GM23248 (cell line): Measurements from ENCODE around the gene MILR1. TPM values are rescaled to one million over a fixed set of nuclear protein-coding genes. Genes with fewer than 3 reads are reported as not detected.
A peak's percentile ranks its signal among the peaks of the same experiment; 100 is the strongest.

Experiments used
- DNase-seq: peaks from one replicate; pipeline ENCODE4 v3.0.0-alpha.2; 2015
- H2AFZ ChIP-seq: fragments of 200-600 bp; sonication (generic); 2 replicates; pipeline ENCODE4 v1.6.1; 2016; ENCODE audit warnings: antibody characterized with exemption
- H3F3A ChIP-seq: fragments of 200-600 bp; sonication (generic); 2 replicates; pipeline ENCODE4 v1.6.1; 2016; ENCODE audit warnings: mild to moderate bottlenecking, antibody characterized with exemption, mixed run types; ENCODE audit not compliant: insufficient read depth
- H3K27ac ChIP-seq: fragments of 200-600 bp; sonication (generic); 2 replicates; pipeline ENCODE4 v1.5.1; 2016; ENCODE audit warnings: mild to moderate bottlenecking
- H3K27me3 ChIP-seq: fragments of 200-600 bp; sonication (generic); replicated peaks from 2 replicates; pipeline ENCODE4 v1.6.1; 2016; ENCODE audit warnings: mild to moderate bottlenecking; ENCODE audit not compliant: insufficient read depth
- H3K36me3 ChIP-seq: fragments of 200-600 bp; sonication (generic); 2 replicates; pipeline ENCODE4 v1.6.1; 2016; ENCODE audit warnings: low read depth, mild to moderate bottlenecking
- H3K4me1 ChIP-seq: fragments of 200-600 bp; sonication (generic); 2 replicates; pipeline ENCODE4 v1.6.1; 2016; ENCODE audit warnings: mild to moderate bottlenecking; ENCODE audit not compliant: insufficient read depth
- H3K4me2 ChIP-seq: fragments of 200-600 bp; sonication (generic); one replicate; pipeline ENCODE4 v1.6.1; 2016; ENCODE audit warnings: mild to moderate bottlenecking; ENCODE audit not compliant: unreplicated experiment
- H3K4me3 ChIP-seq: fragments of 200-600 bp; sonication (generic); 2 replicates; pipeline ENCODE4 v1.5.1; 2016; ENCODE audit warnings: mild to moderate bottlenecking
- H3K79me2 ChIP-seq: fragments of 200-600 bp; sonication (generic); 2 replicates; pipeline ENCODE4 v1.6.1; 2016; ENCODE audit warnings: mild to moderate bottlenecking; ENCODE audit not compliant: insufficient read depth
- H3K9ac ChIP-seq: fragments of 200-600 bp; sonication (generic); 2 replicates; pipeline ENCODE4 v1.6.1; 2016; ENCODE audit warnings: mild to moderate bottlenecking
- H3K9me2 ChIP-seq: fragments of 200-600 bp; sonication (generic); 2 replicates; pipeline ENCODE4 v1.6.1; 2016; ENCODE audit warnings: mixed run types, mild to moderate bottlenecking, moderate library complexity; ENCODE audit not compliant: insufficient read depth
- H3K9me3 ChIP-seq: fragments of 200-600 bp; sonication (generic); one replicate; pipeline ENCODE4 v1.6.1; 2017; ENCODE audit warnings: low read depth
- H4K20me1 ChIP-seq: fragments of 200-600 bp; sonication (generic); 2 replicates; pipeline ENCODE4 v1.6.0; 2016; ENCODE audit not compliant: insufficient read depth
- EZH2 ChIP-seq: fragments of 200-600 bp; sonication (generic); IDR thresholded peaks from 2 replicates; pipeline ENCODE4 v1.6.1; 2018; ENCODE audit warnings: antibody characterized with exemption, mild to moderate bottlenecking; ENCODE audit not compliant: insufficient read depth, poor library complexity, severe bottlenecking
- EZH2phosphoT487 ChIP-seq: fragments of 200-600 bp; sonication (generic); IDR thresholded peaks from 2 replicates; pipeline ENCODE4 v1.6.1; 2018; ENCODE audit warnings: antibody characterized with exemption, moderate library complexity, mild to moderate bottlenecking, low read depth; ENCODE audit not compliant: insufficient read depth
- WGBS, 2 experiments: methylation state at CpG; one replicate each; pipeline ENCODE4 v1.1.6; 2015 to 2017; ENCODE audit warnings: low lambda C conversion rate in 2 of 2, low coverage in 1 of 2; ENCODE audit errors: missing lambda C conversion rate in 2 of 2; 5-methylcytosine and 5-hydroxymethylcytosine counted together
- in situ Hi-C: fragments of 300-500 bp; cut with MboI; formaldehyde crosslinking; loops from 2 replicates; pipeline ENCODE4 v1.15.0; 2020
- polyA plus RNA-seq: library from polyadenylated mRNA; unstranded; fragments of >200 nt; fragmentation: Nextera tagmentation; extraction: Ambion mirVana; gene quantifications from 2 replicates; pipeline ENCODE4 v1.2.1, GENCODE V29; 2016
- total RNA-seq: library from RNA; depleted of rRNA; stranded (reverse); fragments of >200 nt; shearing (Covaris generic); gene quantifications from 2 replicates; pipeline ENCODE4 v1.2.3, GENCODE V29; 2014

Gene MILR1
- total and polyA plus RNA-seq, 2 experiments from 2014 or later: 6.3 to 11.7 TPM

DNA sequence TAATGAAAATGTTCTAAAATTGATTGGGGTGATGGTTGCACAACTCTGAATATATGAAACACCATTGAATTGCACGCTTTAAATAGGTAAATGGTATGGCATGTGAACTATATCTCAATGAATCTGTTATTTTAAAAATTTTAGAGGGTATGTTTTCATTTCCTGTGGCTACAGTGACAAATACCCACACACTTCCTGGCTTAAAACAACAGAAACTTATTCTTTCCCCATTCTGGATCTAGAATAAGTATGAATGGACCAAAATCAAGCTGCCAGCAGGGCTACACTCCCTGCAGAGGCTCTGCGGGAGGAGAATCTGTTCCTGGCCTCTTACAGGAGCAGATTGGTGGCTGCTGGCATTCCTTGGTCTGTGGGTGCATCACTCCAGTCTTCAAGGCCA lies 47.0 kb upstream of the MILR1 start:
- in situ Hi-C loops: no loop called here
- H3K36me3 ChIP-seq: no peaks in the 10 kb centered on the region
- 88 to 92% methylated on average over 2 of the region's 2 CpGs for WGBS, 2 experiments

DNA sequence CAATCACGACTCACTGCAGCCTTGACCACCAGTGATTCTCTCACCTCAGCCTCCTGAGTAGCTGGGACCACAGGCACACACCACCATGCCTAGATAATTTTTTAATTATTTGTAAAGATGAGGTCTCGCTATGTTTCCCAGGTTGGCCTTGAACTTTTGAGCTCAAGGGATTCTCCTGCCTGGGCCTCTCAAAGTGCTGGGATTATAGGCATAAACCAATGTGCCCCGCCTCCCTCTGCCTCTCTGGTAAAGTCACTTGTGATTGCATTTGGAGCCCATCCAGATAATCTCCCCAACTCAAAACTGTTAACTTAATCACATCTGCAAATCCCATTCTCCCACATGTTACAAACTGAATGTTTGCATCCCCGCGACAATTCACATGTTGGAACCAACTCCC lies 46.4 kb upstream of the MILR1 start:
- Histone ChIP-seq H3K79me2 (no peaks in the 10 kb centered on the region), H3K36me3 (no peaks in the 10 kb centered on the region), H3K27me3 (no peaks in the 10 kb centered on the region), H3K4me2 (no peak overlapping the region), H3K9me2 (no peaks in the 10 kb centered on the region), H3K27ac (no peak overlapping the region), H3K9ac (no peak overlapping the region), H3K9me3 (no peaks in the 10 kb centered on the region), H2AFZ (no peak overlapping the region), H3F3A (peaks cover 7% of the 10 kb centered on the region; the same call in 1 of the 2 replicates), H4K20me1 (no peaks in the 10 kb centered on the region), H3K4me1 (no peaks in the 10 kb centered on the region), H3K4me3 (no peak overlapping the region)
- no peak for DNase-seq
- WGBS, 2 experiments: 94 to 95% methylated on average over 5 of the region's 5 CpGs
- no peak for TF ChIP-seq EZH2phosphoT487
- no peak for TF ChIP-seq EZH2
- in situ Hi-C loops: no loop called here

More for the DNA sequence above, 47.0 kb upstream of the MILR1 start:
- Histone ChIP-seq H3K9ac (no peak overlapping the region), H3K9me2 (no peaks in the 10 kb centered on the region), H3K27ac (no peak overlapping the region), H2AFZ (no peak overlapping the region), H3K4me1 (no peaks in the 10 kb centered on the region), H3K79me2 (no peaks in the 10 kb centered on the region), H3K4me2 (no peak overlapping the region), H3K4me3 (no peak overlapping the region), H3F3A (peaks cover 7% of the 10 kb centered on the region; the same call in 1 of the 2 replicates), H3K9me3 (no peaks in the 10 kb centered on the region), H3K27me3 (no peaks in the 10 kb centered on the region), H4K20me1 (no peaks in the 10 kb centered on the region)
- DNase-seq: no peak
- TF ChIP-seq EZH2phosphoT487 (no peak), EZH2 (no peak)

DNA sequence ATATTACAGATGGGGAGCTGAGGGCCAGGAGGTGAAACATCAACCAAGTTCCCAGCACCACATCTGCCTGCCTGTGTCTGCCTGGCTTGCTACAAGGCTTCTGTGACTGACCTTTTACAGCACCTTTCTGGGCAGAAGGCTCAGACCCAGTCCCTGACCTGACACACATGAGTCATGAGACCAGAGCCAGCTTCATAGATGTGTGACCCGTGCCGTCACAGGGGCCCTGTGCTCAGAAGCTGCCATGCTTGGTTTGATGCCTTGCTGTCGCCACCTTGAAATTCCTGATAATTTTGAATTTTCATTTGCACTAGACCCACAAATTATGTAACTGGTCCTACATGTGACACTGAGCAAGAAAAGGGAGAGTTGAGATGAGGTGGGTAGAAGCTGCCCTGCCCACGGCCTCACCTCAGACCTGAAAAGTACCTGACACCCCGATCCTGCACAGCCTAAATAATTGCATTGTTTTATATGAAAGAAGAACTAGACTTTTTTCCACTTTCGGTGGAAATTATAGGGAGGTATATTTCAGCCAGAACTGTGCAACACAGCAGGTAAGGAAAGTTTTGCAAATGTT lies 44.9 kb upstream of the MILR1 start:
- no peak overlapping the region for H3K4me3 ChIP-seq
- no peak overlapping the region for H2AFZ ChIP-seq
- no peaks in the 10 kb centered on the region for H4K20me1 ChIP-seq
- no peaks in the 10 kb centered on the region for H3K9me3 ChIP-seq
- WGBS, 2 experiments: 89 to 93% methylated on average over 6 of the region's 6 CpGs
- in situ Hi-C loops: no loop called here
- H3K79me2 ChIP-seq: no peaks in the 10 kb centered on the region
- no peaks in the 10 kb centered on the region for H3K27me3 ChIP-seq
- H3K9ac ChIP-seq: no peak overlapping the region
- TF ChIP-seq EZH2 (no peak), EZH2phosphoT487 (no peak)
- H3K27ac ChIP-seq: no peak overlapping the region
- no peaks in the 10 kb centered on the region for H3K9me2 ChIP-seq
- no peaks in the 10 kb centered on the region for H3K36me3 ChIP-seq
- no peaks in the 10 kb centered on the region for H3K4me1 ChIP-seq
- H3F3A ChIP-seq: peaks cover 7% of the 10 kb centered on the region; the same call in 1 of the 2 replicates
- H3K4me2 ChIP-seq: no peak overlapping the region
- no peak for DNase-seq

DNA sequence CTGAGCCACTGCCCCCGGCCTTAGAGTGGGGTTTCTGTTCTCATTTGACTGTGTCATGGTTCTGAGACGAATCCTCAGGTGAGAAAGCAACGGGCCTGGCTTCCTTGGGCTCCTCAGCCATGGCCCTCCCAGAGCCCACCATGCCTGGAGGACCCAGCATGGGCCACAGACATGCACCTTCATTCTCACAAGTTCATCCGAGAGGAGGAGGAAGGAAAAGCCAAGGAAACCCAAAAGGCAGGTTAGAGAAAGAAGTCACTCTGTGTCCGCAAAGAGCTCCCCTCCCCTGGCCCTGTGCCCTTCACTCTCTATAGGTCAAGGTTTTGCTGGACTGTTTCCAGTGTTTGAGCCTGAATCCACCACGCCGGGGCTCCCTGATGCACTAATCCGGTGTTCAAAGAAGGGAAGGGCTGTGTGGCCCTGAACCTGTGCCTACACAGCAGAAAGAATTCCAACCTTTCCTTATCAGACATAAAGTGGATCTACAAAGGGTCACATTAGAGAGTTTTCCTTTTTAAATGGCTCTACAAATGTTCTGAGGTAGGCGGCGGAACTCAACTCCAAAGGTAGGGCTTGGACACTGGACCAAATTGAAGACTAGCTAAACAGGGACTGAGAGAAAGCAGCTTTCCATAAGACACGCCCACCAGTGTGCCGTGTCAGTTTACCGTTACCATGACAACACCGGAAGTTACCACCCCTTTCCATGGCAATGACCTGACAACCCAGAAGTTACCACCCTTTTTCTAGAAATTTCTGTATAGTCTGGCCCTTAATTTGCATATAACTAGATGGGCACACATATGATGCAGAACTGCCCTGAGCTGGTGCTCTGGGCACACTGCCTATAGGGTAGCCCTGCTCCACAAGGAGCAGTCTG lies 42.4 kb upstream of the MILR1 start:
- Histone ChIP-seq H3K9me3 (no peaks in the 10 kb centered on the region), H3K4me2 (no peak overlapping the region), H3K4me3 (no peak overlapping the region), H3K27me3 (no peaks in the 10 kb centered on the region), H4K20me1 (no peaks in the 10 kb centered on the region), H3K9ac (no peak overlapping the region), H2AFZ (no peak overlapping the region), H3K79me2 (no peaks in the 10 kb centered on the region), H3F3A (peaks cover 4% of the 10 kb centered on the region; the same call in 1 of the 2 replicates), H3K36me3 (no peaks in the 10 kb centered on the region), H3K27ac (no peak overlapping the region), H3K4me1 (no peaks in the 10 kb centered on the region), H3K9me2 (no peaks in the 10 kb centered on the region)
- in situ Hi-C loops: loop anchor here (5.0 kb wide), 1 partner anchor 84 kb away; no protein-coding TSS in a partner anchor
- peak; percentile 42 for DNase-seq
- TF ChIP-seq EZH2phosphoT487 (no peak), EZH2 (no peak)
- 92 to 93% methylated on average over 14 of the region's 14 CpGs for WGBS, 2 experiments
